IMR-90 (cell line): ENCODE data around the gene AMTN. TPM values are rescaled to one million over a fixed set of nuclear protein-coding genes. Genes with fewer than 3 reads are reported as not detected.

Experiments used
- ATAC-seq: fragments of 200-7000 bp; cut with Tn5 transposase; 2 replicates; pipeline ENCODE4 v1.9.1; 2020; ENCODE audit warnings: low read depth, mild to moderate bottlenecking, moderate library complexity
- BruUV-seq: library from RNA; stranded (reverse); fragments of 400-500 nt; replicated peaks from 2 replicates; lab custom pipeline; 2021; lab: Mats Ljungman, UMichigan
- CTCF ChIA-PET: fragments of 300-600 bp; formaldehyde crosslinking; extraction: SDS; loops from one replicate; lab custom pipeline; 2021; ENCODE audit warnings: antibody characterized with exemption; lab: Yijun Ruan, JAX
- POLR2A ChIA-PET: fragments of 300-600 bp; sonication (Branson Sonifier 250); formaldehyde crosslinking; loops from one replicate; lab custom pipeline; 2022; ENCODE audit warnings: antibody characterized with exemption; ENCODE audit not compliant: unreplicated experiment; lab: Charles Lee
- DNase-seq: peaks from one replicate; pipeline ENCODE4 v3.0.0; 2013
- H2AFZ ChIP-seq: replicated peaks from 2 replicates; pipeline ENCODE3; 2013; ENCODE audit warnings: low read length, mild to moderate bottlenecking; ENCODE audit not compliant: poor library complexity
- H2AK5ac ChIP-seq: 2 replicates; pipeline ENCODE4 v1.6.1; 2013; ENCODE audit warnings: low read depth, low read length, inconsistent platforms
- H2AK9ac ChIP-seq: replicated peaks from 2 replicates; pipeline ENCODE3; 2013; ENCODE audit warnings: mild to moderate bottlenecking, low read depth, low read length, moderate library complexity; ENCODE audit not compliant: poor library complexity
- H2BK120ac ChIP-seq: 2 replicates; pipeline ENCODE4 v1.6.1; 2013; ENCODE audit warnings: low read depth, low read length, inconsistent platforms
- H2BK15ac ChIP-seq: 3 replicates; pipeline ENCODE4 v1.6.1; 2013; ENCODE audit warnings: low read depth, low read length, inconsistent platforms
- H2BK20ac ChIP-seq: 2 replicates; pipeline ENCODE4 v1.6.1; 2013; ENCODE audit warnings: low read depth, mild to moderate bottlenecking, inconsistent platforms, low read length, moderate library complexity
- H2BK5ac ChIP-seq: 2 replicates; pipeline ENCODE4 v1.6.1; 2013; ENCODE audit warnings: mild to moderate bottlenecking, low read depth, low read length, inconsistent platforms; ENCODE audit not compliant: poor library complexity, severe bottlenecking
- H3K14ac ChIP-seq: replicated peaks from 2 replicates; pipeline ENCODE4 v1.6.1; 2013; ENCODE audit warnings: low read depth, low read length, inconsistent platforms
- H3K18ac ChIP-seq: 2 replicates; pipeline ENCODE4 v1.6.1; 2013; ENCODE audit warnings: low read depth, low read length, control low read depth
- H3K23ac ChIP-seq: 2 replicates; pipeline ENCODE4 v1.6.1; 2013; ENCODE audit warnings: low read depth, low read length, inconsistent platforms
- H3K27ac ChIP-seq: 2 replicates; pipeline ENCODE4 v1.5.1; 2013; ENCODE audit warnings: mild to moderate bottlenecking, control low read depth, low read length; ENCODE audit not compliant: insufficient read depth
- H3K27me3 ChIP-seq: 2 replicates; pipeline ENCODE4 v1.6.1; 2013; ENCODE audit warnings: low read length; ENCODE audit not compliant: control insufficient read depth, insufficient read depth
- H3K36me3 ChIP-seq: 2 replicates; pipeline ENCODE4 v1.6.1; 2013; ENCODE audit warnings: low read length, mixed read lengths; ENCODE audit not compliant: control insufficient read depth, insufficient read depth
- H3K4ac ChIP-seq: 2 replicates; pipeline ENCODE4 v1.6.1; 2013; ENCODE audit warnings: low read depth, low read length, inconsistent platforms
- H3K4me1 ChIP-seq: 2 replicates; pipeline ENCODE4 v1.6.1; 2013; ENCODE audit warnings: low read length, mixed read lengths; ENCODE audit not compliant: control insufficient read depth, insufficient read depth
- H3K4me2 ChIP-seq: 2 replicates; pipeline ENCODE4 v1.6.1; 2013; ENCODE audit warnings: low read depth, mild to moderate bottlenecking, control low read depth, low read length, moderate library complexity
- H3K4me3 ChIP-seq: 2 replicates; pipeline ENCODE4 v1.5.1; 2013; ENCODE audit warnings: low read depth, mild to moderate bottlenecking, control low read depth, low read length, moderate library complexity; ENCODE audit not compliant: insufficient read depth
- H3K56ac ChIP-seq: 2 replicates; pipeline ENCODE4 v1.6.1; 2013; ENCODE audit warnings: low read length, inconsistent platforms; ENCODE audit not compliant: insufficient read depth; ENCODE audit errors: extremely low read depth
- H3K79me1 ChIP-seq, 2 experiments: 2 replicates each; pipeline ENCODE4 v1.6.1; 2013; ENCODE audit warnings: low read length in 2 of 2, inconsistent platforms in 1 of 2, low read depth in 1 of 2
- H3K9ac ChIP-seq: 2 replicates; pipeline ENCODE4 v1.6.1; 2013; ENCODE audit warnings: low read depth, low read length, control low read depth
- H3K9me1 ChIP-seq: 2 replicates; pipeline ENCODE4 v1.6.1; 2013; ENCODE audit warnings: low read length, inconsistent platforms; ENCODE audit not compliant: insufficient read depth
- H3K9me3 ChIP-seq: 2 replicates; pipeline ENCODE4 v1.6.1; 2013; ENCODE audit warnings: low read length; ENCODE audit not compliant: control insufficient read depth, insufficient read depth
- H4K20me1 ChIP-seq: 2 replicates; pipeline ENCODE4 v1.6.1; 2013; ENCODE audit warnings: low read length, inconsistent platforms; ENCODE audit not compliant: insufficient read depth
- H4K5ac ChIP-seq: 2 replicates; pipeline ENCODE4 v1.6.1; 2013; ENCODE audit warnings: mild to moderate bottlenecking, low read depth, low read length, control low read depth
- H4K8ac ChIP-seq, 2 experiments: 2 replicates each; pipeline ENCODE4 v1.6.1; 2013; ENCODE audit warnings: low read depth in 2 of 2, low read length in 2 of 2, control low read depth in 1 of 2, inconsistent platforms in 1 of 2
- H4K91ac ChIP-seq: 2 replicates; pipeline ENCODE4 v1.6.1; 2013; ENCODE audit warnings: low read depth, low read length, inconsistent platforms; ENCODE audit not compliant: insufficient read depth
- CEBPB ChIP-seq: IDR thresholded peaks from 2 replicates; pipeline ENCODE4 v1.6.1; 2012; ENCODE audit warnings: low read depth, low read length, improper control_type of control experiment
- SMC3 ChIP-seq: fragments of 150-350 bp; IDR thresholded peaks from 2 replicates; pipeline ENCODE4 v1.6.1; 2016; ENCODE audit warnings: low read depth, mild to moderate bottlenecking, antibody characterized with exemption, low read length, moderate library complexity
- WGBS, 2 experiments: methylation state at CpG; one replicate each; pipeline versions ENCODE4 v1.1.5 to v1.1.7; 2013; ENCODE audit warnings: missing lambda C conversion rate in 2 of 2; ENCODE audit not compliant: insufficient read length in 1 of 2; ENCODE audit errors: extremely low coverage in 2 of 2; 5-methylcytosine and 5-hydroxymethylcytosine counted together
- dilution Hi-C: fragments of 300-500 bp; cut with HindIII; formaldehyde crosslinking; loops from one replicate; pipeline ENCODE4 v1.14.3; 2018; ENCODE audit warnings: low sequenced_read_pairs; ENCODE audit not compliant: unreplicated experiment
- in situ Hi-C: fragments of 300-500 bp; cut with MboI; formaldehyde crosslinking; loops from 3 replicates; pipeline ENCODE4 v1.14.3; 2019; ENCODE audit warnings: low sequenced_read_pairs, inconsistent platforms, mixed read lengths
- intact Hi-C: fragments of 100-400 bp; cut with micrococcal nuclease; formaldehyde crosslinking; loops from 2 replicates; pipeline ENCODE4 v1.10.0; 2022
- polyA plus RNA-seq, 3 experiments: library from polyadenylated mRNA; depleted of rRNA; stranded (reverse); fragments of >200 nt; gene quantifications; 2 replicates each; pipeline ENCODE4 v1.2.3, GENCODE V29; 2012; ENCODE audit warnings: low replicate concordance in 1 of 3
- total RNA-seq: library from RNA; depleted of rRNA; stranded (reverse); fragments of >200 nt; gene quantifications from 2 replicates; pipeline ENCODE4 v1.2.3, GENCODE V29; 2012
- TF ChIP-seq, protein P1 (sequence below): fragments of 150-350 bp; IDR thresholded peaks from 2 replicates; pipeline ENCODE4 v1.6.1; 2017; ENCODE audit warnings: mild to moderate bottlenecking, antibody characterized with exemption, low read length, low read depth

The AMTN gene
- total and polyA plus RNA-seq, 2 of the 4 experiments (the other 2 are of a cell fraction), result not detected

DNA sequence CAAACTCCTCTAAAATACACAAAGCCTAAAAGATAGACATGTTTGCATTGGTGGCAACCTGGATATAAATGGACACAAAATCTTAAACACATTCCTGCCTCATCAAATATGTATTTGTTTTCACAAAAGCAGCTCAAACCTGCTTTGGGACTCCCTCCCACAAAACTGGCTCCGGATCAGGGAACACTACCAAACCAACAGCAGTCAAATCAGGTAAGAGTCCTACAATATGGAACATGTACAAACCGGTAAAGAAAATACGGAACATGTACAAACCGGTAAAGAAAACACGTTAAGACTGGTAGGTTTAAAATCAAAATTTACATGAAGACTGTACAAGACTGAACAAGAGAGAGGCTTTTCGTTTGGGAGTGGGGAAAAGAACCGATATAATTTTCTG, 4.3 kb downstream of the AMTN start:
- ChIA-PET POLR2A (no interaction called here), CTCF (no interaction called here)
- Histone ChIP-seq H3K79me1 (no peaks in the 10 kb centered on the region), H4K5ac (no peak overlapping the region), H3K36me3 (no peaks in the 10 kb centered on the region), H2AK5ac (no peak overlapping the region), H3K56ac (no peak overlapping the region), H3K27me3 (no peaks in the 10 kb centered on the region), H2BK20ac (no peak overlapping the region), H3K9me3 (no peaks in the 10 kb centered on the region), H4K8ac (no peak overlapping the region), H3K4me1 (no peaks in the 10 kb centered on the region), H3K9me1 (no peaks in the 10 kb centered on the region), H3K27ac (no peak overlapping the region), H3K18ac (no peak overlapping the region), H3K4ac (no peak overlapping the region), H3K4me3 (no peak overlapping the region), H2BK120ac (no peak overlapping the region), H3K9ac (no peak overlapping the region), H2AK9ac (no peak overlapping the region), H4K91ac (no peak overlapping the region), H3K23ac (no peak overlapping the region), H3K14ac (no peak overlapping the region), H2BK5ac (no peak overlapping the region), H3K4me2 (no peak overlapping the region), H2AFZ (no peak overlapping the region), H2BK15ac (no peak overlapping the region), H4K20me1 (no peaks in the 10 kb centered on the region)
- in situ Hi-C loops, result loop anchor here (25.0 kb wide), 1 partner anchor 835 kb away; no protein-coding TSS in a partner anchor
- dilution Hi-C loops, result no loop called here
- DNase-seq (no peak), ATAC-seq (no peak)
- BruUV-seq, result no TSS peak
- WGBS, 2 experiments, result 88% methylated on average over 4 of the region's 7 CpGs; no CpG with 5 or more reads in 1 of the 2 experiments
- TF ChIP-seq, protein P1, sequence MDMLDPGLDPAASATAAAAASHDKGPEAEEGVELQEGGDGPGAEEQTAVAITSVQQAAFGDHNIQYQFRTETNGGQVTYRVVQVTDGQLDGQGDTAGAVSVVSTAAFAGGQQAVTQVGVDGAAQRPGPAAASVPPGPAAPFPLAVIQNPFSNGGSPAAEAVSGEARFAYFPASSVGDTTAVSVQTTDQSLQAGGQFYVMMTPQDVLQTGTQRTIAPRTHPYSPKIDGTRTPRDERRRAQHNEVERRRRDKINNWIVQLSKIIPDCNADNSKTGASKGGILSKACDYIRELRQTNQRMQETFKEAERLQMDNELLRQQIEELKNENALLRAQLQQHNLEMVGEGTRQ, result no peak
- TF ChIP-seq CEBPB (no peak), SMC3 (no peak)
- intact Hi-C loops, result no loop called here
